ENCODE data around the gene BABAM2.
"Not testable (repeated sequence)": the region's sequence is repeated elsewhere in the genome, so short reads cannot be mapped to it uniquely, and the experiment has no call there.

Gene BABAM2

GRCh38 chr2:28322456-28322855, 431.9 kb downstream of the BABAM2 start:
- DNase-seq: no peak

- no peak for DNase-seq
Observed at GRCh38 chr2:28322981-28323396, 432.5 kb downstream of the BABAM2 start.

GRCh38 chr2:28325173-28325566, 434.6 kb downstream of the BABAM2 start:
- DNase-seq: no peak

- DNase-seq: no peak
Observed at GRCh38 chr2:28325567-28326468, 435.3 kb downstream of the BABAM2 start.

GRCh38 chr2:28326469-28326805, 435.9 kb downstream of the BABAM2 start:
- DNase-seq: no peak

GRCh38 chr2:28326881-28327505, 436.5 kb downstream of the BABAM2 start:
- DNase-seq: no peak

- no peak for DNase-seq
Observed at GRCh38 chr2:28327581-28327955, 437.0 kb downstream of the BABAM2 start.

- DNase-seq: no peak
Observed at GRCh38 chr2:28327956-28328922, 437.7 kb downstream of the BABAM2 start.

GRCh38 chr2:28329184-28329583, 438.7 kb downstream of the BABAM2 start:
- no peak for DNase-seq

GRCh38 chr2:28330722-28331121, 440.2 kb downstream of the BABAM2 start:
- DNase-seq: not testable (repeated sequence)

GRCh38 chr2:28331797-28332196, 441.3 kb downstream of the BABAM2 start:
- not testable (repeated sequence) for DNase-seq

GRCh38 chr2:28332696-28333095, 442.2 kb downstream of the BABAM2 start:
- DNase-seq: no peak

- DNase-seq: no peak
Observed at GRCh38 chr2:28333606-28334526, 443.3 kb downstream of the BABAM2 start.

- no peak for DNase-seq
Observed at GRCh38 chr2:28334527-28334894, 444.0 kb downstream of the BABAM2 start.

- not testable (repeated sequence) for DNase-seq
Observed at GRCh38 chr2:28335265-28335664, 444.7 kb downstream of the BABAM2 start.

- DNase-seq: no peak
Observed at GRCh38 chr2:28335666-28336065, 445.1 kb downstream of the BABAM2 start.

GRCh38 chr2:28336264-28336980, 445.9 kb downstream of the BABAM2 start:
- no peak for DNase-seq

GRCh38 chr2:28336982-28337627, 446.6 kb downstream of the BABAM2 start:
- no peak for DNase-seq

- DNase-seq: no peak
Observed at GRCh38 chr2:28338046-28338817, 447.7 kb downstream of the BABAM2 start.

- DNase-seq: no peak
Observed at GRCh38 chr2:28338831-28339321, 448.3 kb downstream of the BABAM2 start.
